Breast epithelium (tissue), 3 donors: ENCODE results near the gene RPL11.

Experiments
- CTCF ChIP-seq, 3 donors: fragments of 450-650 bp; IDR thresholded peaks; one replicate each; pipeline ENCODE4 v1.5.1; 2016 to 2017; ENCODE audit warnings: antibody characterized with exemption in 3 of 3, mild to moderate bottlenecking in 3 of 3, moderate library complexity in 3 of 3
- POLR2AphosphoS5 ChIP-seq, 3 donors: sonication (generic); formaldehyde crosslinking; IDR thresholded peaks; one replicate each; pipeline ENCODE4 v1.6.1; 2017; ENCODE audit warnings: antibody characterized with exemption in 3 of 3

DNA sequence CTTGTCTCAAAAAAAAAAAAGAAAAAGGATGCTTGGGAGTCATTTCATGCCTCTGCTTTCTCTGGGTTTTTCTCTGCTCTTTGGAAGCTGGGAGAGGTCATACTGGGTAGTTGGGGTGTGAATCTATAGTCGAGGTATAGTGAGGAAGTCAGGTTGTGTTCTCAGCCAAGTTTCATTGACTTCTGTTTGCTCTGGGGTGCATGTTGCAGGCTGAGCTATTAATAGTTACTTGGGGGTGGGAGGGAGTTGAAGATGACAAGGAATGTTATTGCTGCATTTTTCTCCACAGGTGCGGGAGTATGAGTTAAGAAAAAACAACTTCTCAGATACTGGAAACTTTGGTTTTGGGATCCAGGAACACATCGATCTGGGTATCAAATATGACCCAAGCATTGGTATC is 2.8 kb downstream of the RPL11 start:
- no peak for TF ChIP-seq POLR2AphosphoS5 (IDR thresholded peaks at IDR 0.05)
- TF ChIP-seq CTCF (IDR thresholded peaks at IDR 0.05): no peak
